Transverse colon (tissue), 4 donors: Measurements from ENCODE around the gene NECTIN1.

Experiments used
- EP300 ChIP-seq: sonication (generic); formaldehyde crosslinking; IDR thresholded peaks from one replicate; pipeline ENCODE4 v1.6.1; 2017; ENCODE audit warnings: antibody characterized with exemption, low read depth
- POLR2A ChIP-seq: fragments of 450-650 bp; IDR thresholded peaks from one replicate; pipeline ENCODE4 v1.6.1; 2016; ENCODE audit warnings: antibody characterized with exemption, mild to moderate bottlenecking, moderate library complexity
- POLR2AphosphoS5 ChIP-seq, 3 donors: sonication (generic); formaldehyde crosslinking; IDR thresholded peaks; one replicate each; pipeline ENCODE4 v1.6.1; 2016; ENCODE audit warnings: antibody characterized with exemption in 3 of 3
- TF ChIP-seq, protein P1 (sequence below), 5 experiments: fragments of 200-600 bp in 3 of 5; fragments of 450-650 bp in 2 of 5; sonication (generic) in 3 of 5; IDR thresholded peaks; 1 replicate in 2 of 5; 2 replicates in 3 of 5; pipeline ENCODE4 v1.5.1; 2016 to 2017; ENCODE audit warnings: antibody characterized with exemption in 5 of 5, inconsistent platforms in 3 of 5, mild to moderate bottlenecking in 2 of 5, moderate library complexity in 1 of 5

DNA sequence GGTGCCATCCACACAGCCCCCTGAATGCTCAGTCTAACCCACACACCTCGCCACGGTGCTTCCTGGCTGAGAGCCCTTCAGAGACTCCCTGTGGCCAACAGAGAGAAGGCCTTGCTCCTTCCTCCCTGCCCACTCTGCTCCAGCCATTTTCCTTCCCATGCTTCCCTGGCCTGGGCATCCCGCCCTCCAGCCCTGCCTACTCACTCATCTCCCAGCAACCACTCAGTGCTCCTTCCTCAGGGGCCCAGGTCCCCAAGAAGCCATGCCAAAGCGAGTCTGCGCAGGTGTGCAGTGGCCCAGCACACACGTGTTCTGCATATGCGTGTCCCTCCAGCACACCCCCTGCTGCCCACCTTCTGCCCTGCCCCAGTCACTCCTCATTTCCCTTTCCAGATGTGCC lies 56.4 kb downstream of the NECTIN1 start:
- TF ChIP-seq POLR2A, result no peak
- TF ChIP-seq, protein P1, sequence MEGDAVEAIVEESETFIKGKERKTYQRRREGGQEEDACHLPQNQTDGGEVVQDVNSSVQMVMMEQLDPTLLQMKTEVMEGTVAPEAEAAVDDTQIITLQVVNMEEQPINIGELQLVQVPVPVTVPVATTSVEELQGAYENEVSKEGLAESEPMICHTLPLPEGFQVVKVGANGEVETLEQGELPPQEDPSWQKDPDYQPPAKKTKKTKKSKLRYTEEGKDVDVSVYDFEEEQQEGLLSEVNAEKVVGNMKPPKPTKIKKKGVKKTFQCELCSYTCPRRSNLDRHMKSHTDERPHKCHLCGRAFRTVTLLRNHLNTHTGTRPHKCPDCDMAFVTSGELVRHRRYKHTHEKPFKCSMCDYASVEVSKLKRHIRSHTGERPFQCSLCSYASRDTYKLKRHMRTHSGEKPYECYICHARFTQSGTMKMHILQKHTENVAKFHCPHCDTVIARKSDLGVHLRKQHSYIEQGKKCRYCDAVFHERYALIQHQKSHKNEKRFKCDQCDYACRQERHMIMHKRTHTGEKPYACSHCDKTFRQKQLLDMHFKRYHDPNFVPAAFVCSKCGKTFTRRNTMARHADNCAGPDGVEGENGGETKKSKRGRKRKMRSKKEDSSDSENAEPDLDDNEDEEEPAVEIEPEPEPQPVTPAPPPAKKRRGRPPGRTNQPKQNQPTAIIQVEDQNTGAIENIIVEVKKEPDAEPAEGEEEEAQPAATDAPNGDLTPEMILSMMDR (IDR thresholded peaks at IDR 0.05), result no peak
- no peak for TF ChIP-seq POLR2AphosphoS5 (IDR thresholded peaks at IDR 0.05)
- TF ChIP-seq EP300, result no peak
